K562 (cell line): ENCODE results near the gene GOLGB1. TPM values are rescaled to one million over a fixed set of nuclear protein-coding genes. Genes with fewer than 3 reads are reported as not detected.

Experiments used
- ATAC-seq: fragments of 200-7000 bp; cut with Tn5 transposase; 3 replicates; pipeline ENCODE4 v1.9.1; 2020; ENCODE audit warnings: moderate library complexity
- BruUV-seq: library from RNA; stranded (reverse); fragments of 400-500 nt; replicated peaks from 2 replicates; lab custom pipeline; 2021; lab: Mats Ljungman, UMichigan
- CTCF ChIA-PET: fragments of 300-600 bp; formaldehyde crosslinking; extraction: SDS; loops from one replicate; lab custom pipeline; 2021; ENCODE audit warnings: low intra/inter-chr PET ratio; lab: Yijun Ruan, JAX
- POLR2A ChIA-PET: fragments of 300-600, 350-650 bp; sonication (Branson Sonifier 250); formaldehyde crosslinking; extraction: SDS; loops from one replicate; lab custom pipeline; 2021; ENCODE audit warnings: antibody characterized with exemption, inconsistent platforms; lab: Yijun Ruan, JAX
- DNase-seq, 4 experiments: peaks; one replicate each; pipeline versions ENCODE4 v3.0.0 to v3.0.0-alpha.2; 2011 to 2018; ENCODE audit warnings: low spot score in 3 of 4, mixed read lengths in 3 of 4; ENCODE audit errors: extremely low read depth in 1 of 4
- FAIRE-seq: peaks from 2 replicates; lab custom pipeline; 2011; peaks lifted over from hg19 to GRCh38; lab: Jason Lieb, UNC
- H2AFZ ChIP-seq: 2 replicates; pipeline ENCODE4 v1.6.0; 2011; ENCODE audit warnings: low read depth, low read length, control low read depth, inconsistent platforms
- H3K27ac ChIP-seq: fragments of 200-600 bp; 3 replicates; pipeline ENCODE4 v1.8.0; 2011; ENCODE audit warnings: low read depth, mild to moderate bottlenecking, control low read depth, inconsistent platforms, low read length, moderate library complexity, mixed read lengths; ENCODE audit errors: extremely low read depth
- H3K27me3 ChIP-seq, 2 experiments: fragments of 300-600 bp in 1 of 2; 2 replicates in 1 of 2; 3 replicates in 1 of 2; pipeline versions ENCODE4 v1.6.0 to v1.8.0; 2011; ENCODE audit warnings: inconsistent platforms in 2 of 2, low read length in 2 of 2, mild to moderate bottlenecking in 1 of 2, mixed read lengths in 1 of 2, moderate library complexity in 1 of 2; ENCODE audit not compliant: control insufficient read depth in 2 of 2, insufficient read depth in 2 of 2
- H3K36me3 ChIP-seq: fragments of 300-600 bp; 3 replicates; pipeline ENCODE4 v1.8.0; 2011; ENCODE audit warnings: mild to moderate bottlenecking, low read length, inconsistent platforms; ENCODE audit not compliant: control insufficient read depth, insufficient read depth
- H3K4me1 ChIP-seq, 2 experiments: fragments of 200-600 bp in 1 of 2; replicated peaks in 1 of 2; 2 replicates in 1 of 2; 3 replicates in 1 of 2; pipeline versions ENCODE4 v1.5.1 to v1.8.0; 2011; ENCODE audit warnings: inconsistent platforms in 2 of 2, low read length in 2 of 2, mild to moderate bottlenecking in 1 of 2, mixed read lengths in 1 of 2, moderate library complexity in 1 of 2; ENCODE audit not compliant: control insufficient read depth in 2 of 2, insufficient read depth in 2 of 2
- H3K4me2 ChIP-seq: 2 replicates; pipeline ENCODE4 v1.6.1; 2011; ENCODE audit warnings: low read length, control low read depth, inconsistent platforms, mixed read lengths; ENCODE audit not compliant: insufficient read depth
- H3K4me3 ChIP-seq: fragments of 200-600 bp; sonication (generic), shearing (Covaris generic); 2 replicates; pipeline ENCODE4 v1.5.1; 2016; ENCODE audit warnings: control low read depth, inconsistent platforms
- H3K79me2 ChIP-seq: fragments of 200-600 bp; 3 replicates; pipeline ENCODE4 v1.8.0; 2011; ENCODE audit warnings: low read length, inconsistent platforms; ENCODE audit not compliant: control insufficient read depth, insufficient read depth
- H3K9ac ChIP-seq, 2 experiments: 2 replicates each; pipeline versions ENCODE4 v1.6.0 to v1.6.1; 2011; ENCODE audit warnings: low read depth in 2 of 2, low read length in 2 of 2, control low read depth in 1 of 2, inconsistent platforms in 1 of 2, mild to moderate bottlenecking in 1 of 2, mixed read lengths in 1 of 2; ENCODE audit not compliant: insufficient read depth in 1 of 2
- H3K9me1 ChIP-seq: one replicate; pipeline ENCODE4 v1.6.0; 2011; ENCODE audit warnings: inconsistent platforms, mild to moderate bottlenecking, low read length, moderate library complexity; ENCODE audit not compliant: control insufficient read depth, insufficient read depth
- H3K9me3 ChIP-seq: replicated peaks from 2 replicates; pipeline ENCODE4 v1.5.1; 2011; ENCODE audit warnings: low read depth, low read length, inconsistent platforms; ENCODE audit not compliant: control insufficient read depth, insufficient read depth
- H4K20me1 ChIP-seq: replicated peaks from 2 replicates; pipeline ENCODE4 v1.6.1; 2011; ENCODE audit warnings: low read length, inconsistent platforms, mixed read lengths; ENCODE audit not compliant: control insufficient read depth, insufficient read depth
- ETV1 ChIP-seq: fragments of 450-650 bp; conservative IDR thresholded peaks from 2 replicates; pipeline ENCODE4 v1.6.1; 2016; ENCODE audit warnings: missing genetic modification characterization, control low read depth, low read depth, missing compliant biosample characterization
- EZH2 ChIP-seq: IDR thresholded peaks from 2 replicates; pipeline ENCODE4 v1.6.1; 2012; ENCODE audit warnings: low read depth, mild to moderate bottlenecking, inconsistent platforms, low read length, borderline replicate concordance
- NEUROD1 ChIP-seq: fragments of 150-350 bp; IDR thresholded peaks from 2 replicates; pipeline ENCODE4 v1.6.1; 2014; ENCODE audit warnings: borderline replicate concordance, low read length, low read depth; ENCODE audit not compliant: partially characterized antibody
- POLR2G ChIP-seq: fragments of 200-400 bp; formaldehyde crosslinking; IDR thresholded peaks from 2 replicates; pipeline ENCODE4 v1.6.1; 2017; ENCODE audit warnings: low read depth, mild to moderate bottlenecking, antibody characterized with exemption, low read length, moderate library complexity
- RBM39 ChIP-seq: fragments of 200-400 bp; formaldehyde crosslinking; optimal IDR thresholded peaks from 2 replicates; pipeline ENCODE3; 2018; ENCODE audit warnings: low read depth, low read length
- SRSF9 ChIP-seq: fragments of 200-400 bp; formaldehyde crosslinking; IDR thresholded peaks from 2 replicates; pipeline ENCODE4 v1.6.1; 2017; ENCODE audit warnings: low read depth, low read length, borderline replicate concordance
- TAL1 ChIP-seq: fragments of 450-650 bp; IDR thresholded peaks from 2 replicates; pipeline ENCODE4 v1.6.1; 2016; ENCODE audit warnings: mild to moderate bottlenecking
- WGBS: fragments of 100-300 bp; shearing (Covaris generic); methylation state at CpG from one replicate; pipeline ENCODE4 v1.1.6; 2016; ENCODE audit warnings: low coverage, mixed read lengths; ENCODE audit not compliant: insufficient coverage; ENCODE audit errors: missing lambda C conversion rate; 5-methylcytosine and 5-hydroxymethylcytosine counted together
- in situ Hi-C: fragments of 300-500 bp; cut with MboI; formaldehyde crosslinking; loops from 4 replicates; pipeline ENCODE4 v1.15.0; 2018; ENCODE audit warnings: inconsistent platforms, mixed read lengths
- intact Hi-C: fragments of 100-400 bp; cut with micrococcal nuclease; formaldehyde crosslinking; loops from 2 replicates; pipeline ENCODE4 v1.14.2; 2022
- polyA plus RNA-seq, 8 experiments: library from polyadenylated mRNA; depleted of rRNA in 4 of 8; stranded (reverse) in 5 of 8; unstranded in 3 of 8; fragments of >200 nt; fragmentation: Nextera tagmentation in 2 of 8; fragmentation: Illumina TruSeq in 1 of 8; extraction: Ambion mirVana in 2 of 8; extraction: Trizol in 1 of 8; gene quantifications; 2 replicates each; pipeline versions ENCODE4 v1.2.1 to v1.2.3, GENCODE V29; 2011 to 2014; ENCODE audit warnings: inconsistent platforms in 1 of 8, missing spikeins in 1 of 8
- total RNA-seq, 7 experiments: library from RNA; depleted of rRNA in 6 of 7; stranded (reverse); fragments of >200 nt in 6 of 7; fragmentation: Illumina TruSeq in 2 of 7; extraction: Trizol in 2 of 7; gene quantifications; 2 replicates each; pipeline versions ENCODE4 v1.2.1 to v1.2.3, GENCODE V29; 2011 to 2021; ENCODE audit warnings: low replicate concordance in 1 of 7
- TF ChIP-seq, protein P1 (sequence below): fragments of 450-650 bp; IDR thresholded peaks from 2 replicates; pipeline ENCODE4 v1.6.1; 2017; ENCODE audit warnings: antibody characterized with exemption
- TF ChIP-seq, protein P2 (sequence below): sonication (generic); formaldehyde crosslinking; IDR thresholded peaks from 2 replicates; pipeline ENCODE4 v1.8.0; 2023; ENCODE audit warnings: missing genetic modification reagents, mild to moderate bottlenecking, borderline replicate concordance
- TF ChIP-seq, protein P3 (sequence below): fragments of 150-350 bp; IDR thresholded peaks from 2 replicates; pipeline ENCODE4 v1.6.1; 2014; ENCODE audit warnings: low read depth, mild to moderate bottlenecking, low read length, borderline replicate concordance

GOLGB1 gene
- total and polyA plus RNA-seq, 9 of the 15 experiments (the other 6 are each of a cell fraction or from before 2014, with no cell fraction given), result 4.0 to 16.3 (median 9.7) TPM

DNA sequence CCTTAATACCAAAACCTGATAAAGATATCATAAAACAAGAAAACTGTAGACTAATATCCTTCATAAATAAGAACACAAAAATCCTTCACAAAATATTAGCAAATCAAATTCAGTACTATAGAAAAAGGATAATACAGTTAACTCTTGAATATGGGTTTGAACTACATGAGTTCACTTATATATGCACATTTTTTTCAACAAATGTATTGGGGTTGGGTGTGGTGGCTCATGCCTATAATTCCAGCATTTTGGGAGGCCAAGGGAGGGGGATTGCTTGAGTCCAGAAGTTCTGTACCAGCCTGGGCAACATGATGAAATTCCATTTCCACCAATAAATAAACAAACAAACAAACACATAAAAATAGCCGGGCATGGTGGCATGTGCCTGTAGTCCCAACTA lies 39.2 kb downstream of the GOLGB1 start:
- Histone ChIP-seq H3K4me1 (no peaks in the 10 kb centered on the region), H3K4me3 (no peak overlapping the region), H2AFZ (no peak overlapping the region), H3K9me1 (no peaks in the 10 kb centered on the region), H3K27ac (no peak overlapping the region), H4K20me1 (no peaks in the 10 kb centered on the region), H3K36me3 (0 out of 3 replicates have a peak, but pooled peaks cover 5% of the 10 kb centered on the region), H3K27me3 (no peaks in the 10 kb centered on the region), H3K79me2 (no peaks in the 10 kb centered on the region), H3K9ac (no peak overlapping the region), H3K4me2 (no peak overlapping the region), H3K9me3 (no peaks in the 10 kb centered on the region)
- CTCF ChIA-PET, result no interaction called here
- intact Hi-C loops, result no loop called here
- in situ Hi-C loops, result no loop called here
- no peak for ATAC-seq
- BruUV-seq, result no TSS peak
- 55% methylated on average over 1 of the region's 1 CpG for WGBS
- POLR2A ChIA-PET, result no interaction called here
- DNase-seq, result no peak
- FAIRE-seq, result no peak
- no peak for TF ChIP-seq NEUROD1
- TF ChIP-seq TAL1, result no peak
- TF ChIP-seq POLR2G, result no peak
- TF ChIP-seq SRSF9, result no peak
- TF ChIP-seq, protein P1, sequence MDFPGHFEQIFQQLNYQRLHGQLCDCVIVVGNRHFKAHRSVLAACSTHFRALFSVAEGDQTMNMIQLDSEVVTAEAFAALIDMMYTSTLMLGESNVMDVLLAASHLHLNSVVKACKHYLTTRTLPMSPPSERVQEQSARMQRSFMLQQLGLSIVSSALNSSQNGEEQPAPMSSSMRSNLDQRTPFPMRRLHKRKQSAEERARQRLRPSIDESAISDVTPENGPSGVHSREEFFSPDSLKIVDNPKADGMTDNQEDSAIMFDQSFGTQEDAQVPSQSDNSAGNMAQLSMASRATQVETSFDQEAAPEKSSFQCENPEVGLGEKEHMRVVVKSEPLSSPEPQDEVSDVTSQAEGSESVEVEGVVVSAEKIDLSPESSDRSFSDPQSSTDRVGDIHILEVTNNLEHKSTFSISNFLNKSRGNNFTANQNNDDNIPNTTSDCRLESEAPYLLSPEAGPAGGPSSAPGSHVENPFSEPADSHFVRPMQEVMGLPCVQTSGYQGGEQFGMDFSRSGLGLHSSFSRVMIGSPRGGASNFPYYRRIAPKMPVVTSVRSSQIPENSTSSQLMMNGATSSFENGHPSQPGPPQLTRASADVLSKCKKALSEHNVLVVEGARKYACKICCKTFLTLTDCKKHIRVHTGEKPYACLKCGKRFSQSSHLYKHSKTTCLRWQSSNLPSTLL, result no peak
- TF ChIP-seq RBM39, result no peak
- TF ChIP-seq, protein P2, sequence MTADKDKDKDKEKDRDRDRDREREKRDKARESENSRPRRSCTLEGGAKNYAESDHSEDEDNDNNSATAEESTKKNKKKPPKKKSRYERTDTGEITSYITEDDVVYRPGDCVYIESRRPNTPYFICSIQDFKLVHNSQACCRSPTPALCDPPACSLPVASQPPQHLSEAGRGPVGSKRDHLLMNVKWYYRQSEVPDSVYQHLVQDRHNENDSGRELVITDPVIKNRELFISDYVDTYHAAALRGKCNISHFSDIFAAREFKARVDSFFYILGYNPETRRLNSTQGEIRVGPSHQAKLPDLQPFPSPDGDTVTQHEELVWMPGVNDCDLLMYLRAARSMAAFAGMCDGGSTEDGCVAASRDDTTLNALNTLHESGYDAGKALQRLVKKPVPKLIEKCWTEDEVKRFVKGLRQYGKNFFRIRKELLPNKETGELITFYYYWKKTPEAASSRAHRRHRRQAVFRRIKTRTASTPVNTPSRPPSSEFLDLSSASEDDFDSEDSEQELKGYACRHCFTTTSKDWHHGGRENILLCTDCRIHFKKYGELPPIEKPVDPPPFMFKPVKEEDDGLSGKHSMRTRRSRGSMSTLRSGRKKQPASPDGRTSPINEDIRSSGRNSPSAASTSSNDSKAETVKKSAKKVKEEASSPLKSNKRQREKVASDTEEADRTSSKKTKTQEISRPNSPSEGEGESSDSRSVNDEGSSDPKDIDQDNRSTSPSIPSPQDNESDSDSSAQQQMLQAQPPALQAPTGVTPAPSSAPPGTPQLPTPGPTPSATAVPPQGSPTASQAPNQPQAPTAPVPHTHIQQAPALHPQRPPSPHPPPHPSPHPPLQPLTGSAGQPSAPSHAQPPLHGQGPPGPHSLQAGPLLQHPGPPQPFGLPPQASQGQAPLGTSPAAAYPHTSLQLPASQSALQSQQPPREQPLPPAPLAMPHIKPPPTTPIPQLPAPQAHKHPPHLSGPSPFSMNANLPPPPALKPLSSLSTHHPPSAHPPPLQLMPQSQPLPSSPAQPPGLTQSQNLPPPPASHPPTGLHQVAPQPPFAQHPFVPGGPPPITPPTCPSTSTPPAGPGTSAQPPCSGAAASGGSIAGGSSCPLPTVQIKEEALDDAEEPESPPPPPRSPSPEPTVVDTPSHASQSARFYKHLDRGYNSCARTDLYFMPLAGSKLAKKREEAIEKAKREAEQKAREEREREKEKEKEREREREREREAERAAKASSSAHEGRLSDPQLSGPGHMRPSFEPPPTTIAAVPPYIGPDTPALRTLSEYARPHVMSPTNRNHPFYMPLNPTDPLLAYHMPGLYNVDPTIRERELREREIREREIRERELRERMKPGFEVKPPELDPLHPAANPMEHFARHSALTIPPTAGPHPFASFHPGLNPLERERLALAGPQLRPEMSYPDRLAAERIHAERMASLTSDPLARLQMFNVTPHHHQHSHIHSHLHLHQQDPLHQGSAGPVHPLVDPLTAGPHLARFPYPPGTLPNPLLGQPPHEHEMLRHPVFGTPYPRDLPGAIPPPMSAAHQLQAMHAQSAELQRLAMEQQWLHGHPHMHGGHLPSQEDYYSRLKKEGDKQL, result no peak
- no peak for TF ChIP-seq EZH2
- TF ChIP-seq ETV1, result no peak
- TF ChIP-seq, protein P3, sequence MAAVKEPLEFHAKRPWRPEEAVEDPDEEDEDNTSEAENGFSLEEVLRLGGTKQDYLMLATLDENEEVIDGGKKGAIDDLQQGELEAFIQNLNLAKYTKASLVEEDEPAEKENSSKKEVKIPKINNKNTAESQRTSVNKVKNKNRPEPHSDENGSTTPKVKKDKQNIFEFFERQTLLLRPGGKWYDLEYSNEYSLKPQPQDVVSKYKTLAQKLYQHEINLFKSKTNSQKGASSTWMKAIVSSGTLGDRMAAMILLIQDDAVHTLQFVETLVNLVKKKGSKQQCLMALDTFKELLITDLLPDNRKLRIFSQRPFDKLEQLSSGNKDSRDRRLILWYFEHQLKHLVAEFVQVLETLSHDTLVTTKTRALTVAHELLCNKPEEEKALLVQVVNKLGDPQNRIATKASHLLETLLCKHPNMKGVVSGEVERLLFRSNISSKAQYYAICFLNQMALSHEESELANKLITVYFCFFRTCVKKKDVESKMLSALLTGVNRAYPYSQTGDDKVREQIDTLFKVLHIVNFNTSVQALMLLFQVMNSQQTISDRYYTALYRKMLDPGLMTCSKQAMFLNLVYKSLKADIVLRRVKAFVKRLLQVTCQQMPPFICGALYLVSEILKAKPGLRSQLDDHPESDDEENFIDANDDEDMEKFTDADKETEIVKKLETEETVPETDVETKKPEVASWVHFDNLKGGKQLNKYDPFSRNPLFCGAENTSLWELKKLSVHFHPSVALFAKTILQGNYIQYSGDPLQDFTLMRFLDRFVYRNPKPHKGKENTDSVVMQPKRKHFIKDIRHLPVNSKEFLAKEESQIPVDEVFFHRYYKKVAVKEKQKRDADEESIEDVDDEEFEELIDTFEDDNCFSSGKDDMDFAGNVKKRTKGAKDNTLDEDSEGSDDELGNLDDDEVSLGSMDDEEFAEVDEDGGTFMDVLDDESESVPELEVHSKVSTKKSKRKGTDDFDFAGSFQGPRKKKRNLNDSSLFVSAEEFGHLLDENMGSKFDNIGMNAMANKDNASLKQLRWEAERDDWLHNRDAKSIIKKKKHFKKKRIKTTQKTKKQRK, result no peak
